Measurements from ENCODE around the gene FOXP1. TPM values are rescaled to one million over a fixed set of nuclear protein-coding genes. Genes with fewer than 3 reads are reported as not detected.

The FOXP1 gene
- total and polyA plus RNA-seq, 2 of the 13 experiments (the other 11 are each of a cell fraction or from before 2014, with no cell fraction given): 40.4 to 59.0 TPM

GRCh38 chr3:71244826-71245488, 338.6 kb downstream of the FOXP1 start (continued):
- TF ChIP-seq ARID5B (CRISPR knock-in tag; IDR thresholded peaks at IDR 0.05): peak; percentile 74
- 0 out of 2 replicates have a peak, but pooled peaks have one; percentile 77 for TF ChIP-seq RERE (CRISPR knock-in tag; IDR thresholded peaks at IDR 0.05; ENCODE audit: low read depth)
- 0 out of 2 replicates have a peak, but pooled peaks have one; percentile 31 for TF ChIP-seq CCDC6 (CRISPR knock-in tag; IDR thresholded peaks at IDR 0.05)
- TF ChIP-seq BCL3 (CRISPR knock-in tag; IDR thresholded peaks at IDR 0.05): no peak
- peak; percentile 28 for TF ChIP-seq TEAD3 (CRISPR knock-in tag; optimal IDR thresholded peaks at IDR 0.05; ENCODE audit: borderline replicate concordance)
